Pancreas (tissue), 10 donors: ENCODE results near the gene TP53BP2. TPM values are rescaled to one million over a fixed set of nuclear protein-coding genes. Genes with fewer than 3 reads are reported as not detected.

Experiments
- ATAC-seq, 4 donors: fragments of 200-7000 bp; cut with Tn5 transposase; one replicate each; pipeline versions ENCODE4 v1.8.0 to v1.9.1; 2020; ENCODE audit warnings: mild to moderate bottlenecking in 4 of 4, moderate library complexity in 4 of 4
- DNase-seq, 6 donors: peaks; one replicate each; pipeline ENCODE4 v3.0.0-alpha.2; 2020
- FAIRE-seq: peaks from 2 replicates; lab custom pipeline; 2012; peaks lifted over from hg19 to GRCh38; lab: Jason Lieb, UNC
- H3K27ac ChIP-seq, 4 donors: fragments of 200-600 bp; sonication (generic); 1 replicate in 3 of 4; 2 replicates in 1 of 4; pipeline versions ENCODE4 v1.5.0 to v1.8.0; 2020
- H3K27me3 ChIP-seq, 4 donors: fragments of 200-600 bp; one replicate each; pipeline ENCODE4 v1.8.0; 2021
- H3K36me3 ChIP-seq, 3 donors: fragments of 200-600 bp; sonication (generic) in 1 of 3; one replicate each; pipeline versions ENCODE4 v1.5.0 to v1.8.0; 2020 to 2021
- H3K4me1 ChIP-seq, 3 donors: fragments of 200-600 bp; one replicate each; pipeline ENCODE4 v1.8.0; 2021
- H3K4me3 ChIP-seq, 4 donors: fragments of 200-600 bp; sonication (generic) in 2 of 4; one replicate each; pipeline versions ENCODE4 v1.5.0 to v1.8.0; 2020 to 2021
- H3K9me3 ChIP-seq, 4 donors: fragments of 200-600 bp; one replicate each; pipeline ENCODE4 v1.8.0; 2021
- WGBS, 2 donors: extraction: QIAGEN DNeasy Blood & Tissue Kit; methylation state at CpG; one replicate each; pipeline ENCODE4 v1.1.7; 2013; 5-methylcytosine and 5-hydroxymethylcytosine counted together
- intact Hi-C, 3 donors: fragments of 100-400 bp; cut with DNase I; formaldehyde crosslinking; loops; one replicate each; pipeline versions ENCODE4 v1.11.1 to v1.14.2; 2022
- polyA plus RNA-seq, 2 donors: library from polyadenylated mRNA; stranded (reverse); fragments of 200-250 nt; gene quantifications; one replicate each; pipeline ENCODE4 v1.2.3, GENCODE V29; 2013
- total RNA-seq, 6 donors: library from RNA; stranded (reverse); fragmentation: NEBNext Ultra II Directional in 4 of 6; extraction: Animal tissue kit (Norgen Biotek cat#: 25700) in 4 of 6; gene quantifications; one replicate each; pipeline versions ENCODE4 v1.2.1 to v1.2.4, GENCODE V29; 2021 to 2023
- TF ChIP-seq, protein P1 (sequence below), 4 donors: fragments of 200-600 bp; sonication (generic) in 3 of 4; IDR thresholded peaks; one replicate each; pipeline versions ENCODE4 v1.5.0 to v1.8.0; 2021; ENCODE audit warnings: antibody characterized with exemption in 4 of 4
- donor health status: healthy with polysubstance abuse.
- donor health status: DM: no; HTN: no; CAD: no; lungs with moderate emphysema.
- donor health status: DM: no; HTN: no; CAD: no.
- donor health status: control.
- donor health status: control.
- donor health status: Bipolar disorder and iron deficiency.
- donor health status: DM: yes; HTN: yes; CAD: no.
- donor health status: DM: no; HTN: no; CAD: no.
- donor health status: DM: no; HTN: no; CAD: no.
- donor health status: DM: yes; HTN: yes; CAD: no.

TP53BP2 gene
- total and polyA plus RNA-seq, 8 donors: 5.5 to 31.7 (median 14.1) TPM

DNA sequence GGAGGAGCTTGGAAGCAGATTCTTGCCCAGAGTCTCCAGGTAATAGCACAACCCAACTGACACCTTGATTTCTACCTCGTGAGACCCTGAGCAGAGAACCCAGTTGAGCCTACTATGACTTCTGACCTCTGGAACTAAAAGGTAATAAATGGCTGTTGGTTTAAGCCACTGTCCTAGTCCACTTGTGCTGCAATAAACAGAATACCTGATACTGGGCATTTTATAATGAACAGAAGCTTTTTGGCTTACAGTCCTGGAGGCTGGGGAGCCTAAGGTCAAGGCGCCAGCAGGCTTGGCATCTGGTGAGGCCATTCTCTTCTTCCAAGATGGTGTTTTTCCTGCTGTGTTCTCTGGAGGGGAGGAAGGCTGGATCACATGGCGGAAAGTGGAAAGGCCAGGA, 39.9 kb upstream of the TP53BP2 start:
- TF ChIP-seq, protein P1, sequence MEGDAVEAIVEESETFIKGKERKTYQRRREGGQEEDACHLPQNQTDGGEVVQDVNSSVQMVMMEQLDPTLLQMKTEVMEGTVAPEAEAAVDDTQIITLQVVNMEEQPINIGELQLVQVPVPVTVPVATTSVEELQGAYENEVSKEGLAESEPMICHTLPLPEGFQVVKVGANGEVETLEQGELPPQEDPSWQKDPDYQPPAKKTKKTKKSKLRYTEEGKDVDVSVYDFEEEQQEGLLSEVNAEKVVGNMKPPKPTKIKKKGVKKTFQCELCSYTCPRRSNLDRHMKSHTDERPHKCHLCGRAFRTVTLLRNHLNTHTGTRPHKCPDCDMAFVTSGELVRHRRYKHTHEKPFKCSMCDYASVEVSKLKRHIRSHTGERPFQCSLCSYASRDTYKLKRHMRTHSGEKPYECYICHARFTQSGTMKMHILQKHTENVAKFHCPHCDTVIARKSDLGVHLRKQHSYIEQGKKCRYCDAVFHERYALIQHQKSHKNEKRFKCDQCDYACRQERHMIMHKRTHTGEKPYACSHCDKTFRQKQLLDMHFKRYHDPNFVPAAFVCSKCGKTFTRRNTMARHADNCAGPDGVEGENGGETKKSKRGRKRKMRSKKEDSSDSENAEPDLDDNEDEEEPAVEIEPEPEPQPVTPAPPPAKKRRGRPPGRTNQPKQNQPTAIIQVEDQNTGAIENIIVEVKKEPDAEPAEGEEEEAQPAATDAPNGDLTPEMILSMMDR (IDR thresholded peaks at IDR 0.05): no peak
- Histone ChIP-seq H3K27me3 (no peaks in the 10 kb centered on the region), H3K9me3 (no peaks in the 10 kb centered on the region), H3K36me3 (no peaks in the 10 kb centered on the region), H3K4me1 (no peaks in the 10 kb centered on the region), H3K4me3 (no peak overlapping the region), H3K27ac (no peak overlapping the region)
- intact Hi-C loops: no loop called here
- 95 to 100% methylated on average over 3 of the region's 3 CpGs for WGBS, 2 donors
- DNase-seq (no peak), FAIRE-seq (no peak), ATAC-seq (no peak)

DNA sequence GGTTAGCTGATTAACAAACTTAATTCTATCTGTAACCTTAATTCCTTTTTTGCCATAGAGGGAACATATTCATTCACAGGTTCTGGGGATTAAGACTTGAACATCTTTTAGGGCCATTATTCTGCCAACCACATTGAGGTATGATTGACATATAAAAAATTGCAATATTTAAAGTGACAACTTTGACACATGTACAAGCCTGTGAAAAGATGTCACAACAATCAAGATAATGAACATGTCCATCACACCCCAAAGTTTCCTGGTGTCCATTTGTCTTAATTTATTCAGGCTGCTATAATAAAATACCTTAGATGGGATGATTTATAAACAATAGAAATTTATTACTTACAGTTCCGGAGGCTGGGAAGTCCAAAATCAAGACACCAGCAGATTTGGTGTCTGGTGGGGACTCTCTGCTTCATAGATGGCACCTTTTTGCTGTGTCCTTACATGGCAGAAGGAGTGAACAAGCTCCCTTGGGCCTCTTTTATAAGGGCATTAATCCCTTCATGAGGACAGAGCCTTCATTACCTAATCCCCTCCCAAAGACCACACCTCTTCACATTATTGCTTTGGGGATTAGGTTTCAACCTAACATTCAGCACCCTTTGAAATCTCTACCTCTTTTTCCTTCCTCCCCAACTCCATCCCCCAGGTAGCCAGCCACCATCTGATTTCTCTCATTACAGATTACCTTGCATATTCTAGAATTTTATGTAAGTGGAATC, 33.0 kb upstream of the TP53BP2 start:
- ATAC-seq (no peak), DNase-seq (no peak), FAIRE-seq (no peak)
- intact Hi-C loops: no loop called here
- Histone ChIP-seq H3K36me3 (no peaks in the 10 kb centered on the region), H3K27me3 (no peaks in the 10 kb centered on the region), H3K4me1 (no peaks in the 10 kb centered on the region), H3K4me3 (no peak overlapping the region), H3K27ac (no peak overlapping the region), H3K9me3 (no peaks in the 10 kb centered on the region)
- WGBS, 2 donors: 96% methylated on average over 1 of the region's 1 CpG
- TF ChIP-seq, protein P1 (IDR thresholded peaks at IDR 0.05): no peak

DNA sequence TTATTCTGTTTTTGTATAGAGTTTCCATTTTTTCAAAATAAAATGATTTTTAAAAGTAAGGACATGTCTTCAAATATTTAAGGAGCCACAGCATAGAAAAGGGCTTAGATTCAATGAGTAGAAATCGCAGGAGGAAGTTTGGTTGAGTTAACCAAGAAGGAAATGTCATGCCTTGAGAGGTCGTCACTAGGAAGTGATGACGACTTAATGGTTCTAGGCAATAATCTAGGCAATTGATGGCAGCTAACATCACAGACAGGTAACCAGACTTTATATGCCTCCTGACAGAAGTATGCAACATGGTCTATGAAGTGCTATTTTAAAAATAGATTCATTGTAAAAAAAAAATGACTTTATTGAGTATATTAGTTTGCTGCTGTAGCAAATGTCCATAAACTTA, 32.1 kb upstream of the TP53BP2 start:
- TF ChIP-seq, protein P1 (IDR thresholded peaks at IDR 0.05): no peak
- H3K4me3 ChIP-seq: no peak overlapping the region
- 78 to 79% methylated on average over 3 of the region's 3 CpGs for WGBS, 2 donors

DNA sequence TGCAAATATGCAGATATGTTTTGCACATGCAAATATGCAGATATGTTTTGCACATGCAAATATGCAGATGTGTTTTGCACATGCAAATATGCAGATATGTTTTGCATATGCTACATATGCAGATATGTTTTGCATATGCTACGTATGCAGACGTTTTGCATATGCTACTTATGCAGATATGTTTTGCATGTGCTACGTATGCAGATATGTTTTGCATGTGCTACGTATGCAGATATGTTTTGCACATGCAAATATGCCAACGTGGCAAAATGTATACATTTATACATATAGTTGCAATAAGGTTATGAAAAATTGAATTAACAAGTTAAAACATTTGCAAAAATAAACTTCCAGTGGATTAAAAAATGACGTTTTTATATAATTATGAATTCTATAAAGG, 30.8 kb upstream of the TP53BP2 start:
- FAIRE-seq: no peak
- no peak for DNase-seq
- Histone ChIP-seq H3K4me3 (no peak overlapping the region), H3K27me3 (no peaks in the 10 kb centered on the region), H3K4me1 (no peaks in the 10 kb centered on the region), H3K27ac (no peak overlapping the region), H3K36me3 (no peaks in the 10 kb centered on the region), H3K9me3 (no peaks in the 10 kb centered on the region)
- intact Hi-C loops: no loop called here
- no peak for ATAC-seq
- TF ChIP-seq, protein P1 (IDR thresholded peaks at IDR 0.05): no peak
- whole genome bisulfite sequencing, 2 donors: 52 to 55% methylated on average over 6 of the region's 6 CpGs

More for the DNA sequence above, 32.1 kb upstream of the TP53BP2 start:
- Histone ChIP-seq H3K4me1 (no peaks in the 10 kb centered on the region), H3K27me3 (no peaks in the 10 kb centered on the region), H3K36me3 (no peaks in the 10 kb centered on the region), H3K9me3 (no peaks in the 10 kb centered on the region), H3K27ac (no peak overlapping the region)
- FAIRE-seq: no peak
- ATAC-seq: no peak
- intact Hi-C loops: no loop called here
- DNase-seq: no peak

DNA sequence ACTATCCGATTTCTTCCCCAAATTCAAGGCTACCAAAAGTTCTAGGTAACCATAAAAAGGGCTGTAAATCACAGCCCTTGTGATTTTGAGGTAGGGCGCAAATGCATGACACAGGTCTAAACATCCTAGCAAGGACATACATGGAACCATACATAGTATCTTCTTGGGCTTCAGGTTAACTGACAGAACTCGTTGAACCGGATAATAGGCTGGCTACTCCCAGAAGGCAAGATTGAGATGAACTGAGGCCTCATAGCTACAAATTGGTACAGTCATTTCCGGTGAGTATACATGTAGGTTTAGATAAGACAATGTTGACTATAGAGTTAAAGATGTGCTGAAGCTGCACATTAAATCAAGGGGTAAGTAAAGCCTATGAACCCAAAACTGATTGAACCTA, 27.3 kb upstream of the TP53BP2 start:
- H3K27ac ChIP-seq: no peak overlapping the region
- no peaks in the 10 kb centered on the region for H3K4me1 ChIP-seq
- H3K36me3 ChIP-seq: no peaks in the 10 kb centered on the region
- TF ChIP-seq, protein P1 (IDR thresholded peaks at IDR 0.05): no peak
- H3K27me3 ChIP-seq: no peaks in the 10 kb centered on the region
- no peak for FAIRE-seq
- ATAC-seq: no peak
- intact Hi-C loops: no loop called here
- H3K9me3 ChIP-seq: no peaks in the 10 kb centered on the region
- 71 to 77% methylated on average over 5 of the region's 5 CpGs for WGBS, 2 donors
- no peak overlapping the region for H3K4me3 ChIP-seq
- DNase-seq: no peak
